Measurements from ENCODE around the gene CCDC85C.

- TF ChIP-seq TCF12 (IDR thresholded peaks at IDR 0.05) (no peak), GABPA (IDR thresholded peaks at IDR 0.05; ENCODE audit: low read depth) (no peak), EP300 (IDR thresholded peaks at IDR 0.05; ENCODE audit: borderline replicate concordance in 1 of 2, low read depth in 1 of 2, low read length in 1 of 2) (no peak), CTCF (IDR thresholded peaks at IDR 0.05) (no peak), POLR2AphosphoS5 (IDR thresholded peaks at IDR 0.05; ENCODE audit: low read depth, low read length) (no peak), CHD2 (IDR thresholded peaks at IDR 0.05; ENCODE audit: low read length, partially characterized antibody) (no peak), YY1 (IDR thresholded peaks at IDR 0.05; ENCODE audit: low read depth) (no peak), TAF1 (IDR thresholded peaks at IDR 0.05; ENCODE audit: borderline replicate concordance, low read depth, low read length) (no peak), USF2 (IDR thresholded peaks at IDR 0.05; ENCODE audit: borderline replicate concordance, low read depth, low read length) (no peak)
These were observed 135.9 kb downstream of the CCDC85C start for GRCh38 chr14:99468081-99468480.
